Activated CD4-positive, alpha-beta T cell treated with anti-CD3 and anti-CD28 coated beads, Interleukin-2, amount 10 ng/mL, durations not matched to agents 24 days and 14 days (primary cell): ENCODE data around the gene ATP1B4. TPM values are rescaled to one million over a fixed set of nuclear protein-coding genes. Genes with fewer than 3 reads are reported as not detected.

Source experiments
- DNase-seq: peaks from one replicate; pipeline ENCODE4 v3.0.0; 2022
- H3K27ac Mint-ChIP-seq: one replicate; pipeline ENCODE4 v1.8.0; 2022; ENCODE audit warnings: mild to moderate bottlenecking, mixed read lengths
- H3K27me3 Mint-ChIP-seq: one replicate; pipeline ENCODE4 v1.8.0; 2022; ENCODE audit warnings: mixed read lengths
- H3K36me3 Mint-ChIP-seq: one replicate; pipeline ENCODE4 v1.8.0; 2022; ENCODE audit warnings: low read depth, mild to moderate bottlenecking, mixed read lengths
- H3K4me1 Mint-ChIP-seq: one replicate; pipeline ENCODE4 v1.8.0; 2021; ENCODE audit warnings: mixed read lengths
- H3K4me3 Mint-ChIP-seq: one replicate; pipeline ENCODE4 v1.8.0; 2022; ENCODE audit warnings: mild to moderate bottlenecking, moderate library complexity, mixed read lengths
- H3K9me3 Mint-ChIP-seq: one replicate; pipeline ENCODE4 v1.8.0; 2021; ENCODE audit warnings: mixed read lengths
- intact Hi-C: fragments of 100-400 bp; cut with micrococcal nuclease; formaldehyde crosslinking; loops from one replicate; pipeline ENCODE4 v1.15.1; 2023
- total RNA-seq: library from RNA; stranded (reverse); gene quantifications from 2 replicates; pipeline ENCODE4 v1.2.3, GENCODE V29; 2022

Gene ATP1B4
- total RNA-seq, 1 donor from 2014 or later = not detected

- H3K4me1 Mint-ChIP-seq = no peaks in the 10 kb centered on the region
- no peak overlapping the region for H3K4me3 Mint-ChIP-seq
- H3K27ac Mint-ChIP-seq = no peak overlapping the region
- H3K27me3 Mint-ChIP-seq = peaks cover 3% of the 10 kb centered on the region
- H3K9me3 Mint-ChIP-seq = no peaks in the 10 kb centered on the region
- intact Hi-C loops = no loop called here
- H3K36me3 Mint-ChIP-seq = no peaks in the 10 kb centered on the region
- DNase-seq = no peak
Measured at GRCh38 chrX:120402369-120402768, 40.5 kb downstream of the ATP1B4 start.

DNA sequence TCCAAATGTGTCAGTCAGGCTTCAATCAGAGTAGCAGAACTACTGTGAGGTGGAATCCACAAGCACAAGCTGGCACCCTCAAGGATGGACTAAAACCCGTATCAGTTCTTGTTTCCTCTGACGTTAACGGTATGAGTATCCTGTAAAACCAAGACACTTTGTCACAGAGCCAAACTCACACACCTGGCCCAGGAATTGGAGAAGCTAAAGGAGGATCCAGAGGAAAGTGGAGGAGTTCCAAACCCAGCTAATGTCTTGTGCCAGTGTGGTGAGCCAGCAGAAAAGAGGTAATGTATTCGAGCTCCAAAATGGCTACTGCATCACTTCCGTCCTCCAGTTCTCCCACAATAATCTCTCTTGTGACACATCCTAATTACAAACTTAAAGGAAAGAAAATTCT, 44.7 kb downstream of the ATP1B4 start:
- Mint-ChIP-seq H3K9me3 (no peaks in the 10 kb centered on the region), H3K4me1 (no peaks in the 10 kb centered on the region), H3K27me3 (no peaks in the 10 kb centered on the region), H3K27ac (no peak overlapping the region), H3K36me3 (no peaks in the 10 kb centered on the region), H3K4me3 (no peak overlapping the region)
- DNase-seq = no peak
- intact Hi-C loops = no loop called here

DNA sequence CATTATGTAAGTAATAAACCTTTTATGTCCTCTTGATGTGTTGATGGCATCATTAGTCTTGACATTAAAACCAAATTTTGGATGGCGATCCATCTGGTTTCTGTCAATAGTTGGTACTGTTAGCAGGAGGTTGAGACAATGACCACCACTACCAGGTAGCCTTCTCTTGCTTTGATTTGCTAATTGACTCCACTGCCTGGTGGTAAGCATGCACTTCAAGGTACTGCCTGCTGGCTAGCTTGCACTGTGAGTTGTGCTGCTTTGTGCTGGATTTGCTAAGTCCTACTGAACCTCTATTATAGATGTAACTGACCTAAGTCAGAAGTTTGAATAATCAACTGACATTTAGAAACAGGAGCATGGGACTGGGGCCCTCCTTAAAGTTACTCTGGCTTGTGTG, 46.3 kb downstream of the ATP1B4 start:
- no peaks in the 10 kb centered on the region for H3K9me3 Mint-ChIP-seq
- no peaks in the 10 kb centered on the region for H3K4me1 Mint-ChIP-seq
- no peak overlapping the region for H3K27ac Mint-ChIP-seq
- H3K4me3 Mint-ChIP-seq = no peak overlapping the region
- H3K27me3 Mint-ChIP-seq = no peaks in the 10 kb centered on the region
- no peaks in the 10 kb centered on the region for H3K36me3 Mint-ChIP-seq
- no peak for DNase-seq
- intact Hi-C loops = no loop called here

DNA sequence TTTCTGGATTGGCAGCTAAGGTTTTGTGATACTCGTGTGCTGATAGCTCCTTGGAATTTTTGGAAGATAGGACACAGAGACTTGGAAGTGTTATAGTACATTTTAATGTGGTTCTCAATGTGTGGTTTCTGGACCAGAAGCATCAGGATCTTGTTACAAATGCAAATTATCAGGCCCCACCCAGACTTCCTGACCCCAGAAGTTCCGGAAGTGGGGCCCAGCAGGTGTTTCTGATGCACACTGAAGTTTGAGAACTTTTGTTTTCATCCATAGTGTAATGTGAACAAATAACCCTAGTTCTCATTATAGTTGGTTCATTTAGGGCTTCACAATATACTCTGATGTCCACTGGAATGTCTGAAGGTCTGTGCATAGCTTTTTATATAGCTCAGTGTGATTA, 57.6 kb downstream of the ATP1B4 start:
- Mint-ChIP-seq H3K9me3 (no peaks in the 10 kb centered on the region), H3K4me1 (peaks cover 4% of the 10 kb centered on the region), H3K27ac (no peak overlapping the region), H3K36me3 (no peaks in the 10 kb centered on the region), H3K27me3 (no peaks in the 10 kb centered on the region), H3K4me3 (no peak overlapping the region)
- intact Hi-C loops = no loop called here
- peak; percentile 57 for DNase-seq

DNA sequence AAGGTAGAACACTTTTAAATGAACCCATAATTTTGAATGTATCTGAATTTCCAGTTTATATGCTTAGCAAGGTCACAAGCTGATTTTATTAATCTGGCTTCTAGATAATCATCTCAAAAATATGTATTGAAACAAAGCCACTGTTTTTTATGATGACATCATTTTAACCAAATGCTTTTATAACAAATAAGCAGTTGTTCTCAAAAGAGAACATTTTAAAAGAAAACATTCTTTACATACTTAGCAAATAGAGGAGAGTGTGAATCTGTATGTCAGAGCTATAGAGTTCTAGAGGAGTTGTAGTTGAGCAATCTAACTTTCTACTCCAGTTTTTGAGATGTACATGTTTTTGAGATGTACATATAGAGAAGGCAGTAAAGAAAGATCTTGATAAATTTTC, 64.7 kb downstream of the ATP1B4 start:
- H3K27ac Mint-ChIP-seq = no peak overlapping the region
- DNase-seq = no peak
- no peaks in the 10 kb centered on the region for H3K36me3 Mint-ChIP-seq
- no peaks in the 10 kb centered on the region for H3K27me3 Mint-ChIP-seq
- peaks cover 8% of the 10 kb centered on the region for H3K4me1 Mint-ChIP-seq
- no peaks in the 10 kb centered on the region for H3K9me3 Mint-ChIP-seq
- intact Hi-C loops = no loop called here
- H3K4me3 Mint-ChIP-seq = no peak overlapping the region

DNA sequence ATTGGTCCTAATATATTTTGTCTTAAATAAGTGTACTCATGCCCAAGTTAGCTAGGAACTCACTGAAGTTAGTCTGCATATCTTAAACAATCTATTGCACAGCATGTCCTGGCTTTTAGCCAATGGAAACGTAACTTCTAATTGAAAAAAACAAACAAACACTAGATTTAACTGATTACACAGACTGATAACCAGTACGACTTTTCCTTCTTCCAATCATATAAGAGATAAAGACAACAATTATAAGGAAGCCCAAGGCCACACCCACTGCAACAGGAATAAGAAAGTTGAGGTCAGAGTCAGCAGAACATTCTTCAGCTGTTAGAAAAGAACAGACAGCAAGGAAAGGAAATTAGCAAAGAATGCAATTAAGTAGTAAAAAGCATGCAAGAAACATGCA, 66.4 kb downstream of the ATP1B4 start:
- H3K9me3 Mint-ChIP-seq = no peaks in the 10 kb centered on the region
- H3K27ac Mint-ChIP-seq = no peak overlapping the region
- no peaks in the 10 kb centered on the region for H3K27me3 Mint-ChIP-seq
- H3K4me1 Mint-ChIP-seq = peaks cover 8% of the 10 kb centered on the region
- peaks cover 10% of the 10 kb centered on the region for H3K36me3 Mint-ChIP-seq
- H3K4me3 Mint-ChIP-seq = no peak overlapping the region
- intact Hi-C loops = no loop called here
- DNase-seq = no peak

DNA sequence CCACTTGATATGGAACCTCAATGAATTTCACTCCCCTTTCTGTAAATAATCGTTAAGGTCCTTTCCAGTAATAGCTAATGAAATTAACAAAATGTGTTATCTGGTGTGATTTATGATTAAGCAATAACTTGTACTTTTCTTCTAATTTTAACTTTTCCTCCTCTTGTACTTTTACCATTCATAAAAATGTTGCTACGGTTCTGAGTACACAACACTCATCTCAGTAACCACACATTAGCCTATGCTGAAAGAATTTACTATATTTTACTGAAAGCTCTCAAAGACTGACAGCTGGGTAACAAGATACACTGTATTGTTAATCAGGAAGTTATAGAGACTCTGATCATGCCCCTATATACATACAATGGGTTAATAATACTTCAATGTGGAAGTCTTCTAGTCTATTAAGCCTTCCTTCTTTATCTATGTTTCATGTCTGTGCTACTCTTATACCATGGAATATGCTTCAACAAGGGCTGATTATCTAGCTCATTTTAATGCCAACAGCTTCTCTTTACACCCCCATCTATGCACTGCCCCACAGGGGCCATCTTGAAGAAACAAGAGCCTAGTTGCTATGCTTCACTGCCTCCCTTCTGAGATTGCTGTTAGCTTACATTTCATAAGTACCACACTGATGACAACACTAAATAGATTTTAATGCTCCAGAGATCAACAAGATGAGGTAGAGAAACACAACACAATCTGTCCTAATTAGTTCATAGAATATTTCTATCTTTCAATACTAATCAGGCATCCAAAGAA, 68.1 kb downstream of the ATP1B4 start:
- no peak overlapping the region for H3K27ac Mint-ChIP-seq
- H3K27me3 Mint-ChIP-seq = no peaks in the 10 kb centered on the region
- H3K4me1 Mint-ChIP-seq = peaks cover 4% of the 10 kb centered on the region
- no peak for DNase-seq
- no peaks in the 10 kb centered on the region for H3K9me3 Mint-ChIP-seq
- intact Hi-C loops = no loop called here
- peaks cover 11% of the 10 kb centered on the region for H3K36me3 Mint-ChIP-seq
- no peak overlapping the region for H3K4me3 Mint-ChIP-seq

Other genes with a start within 250 kb of the ATP1B4 start
- gene RHOXF1, start 246.2 kb upstream of the ATP1B4 start, total RNA-seq = not detected in 2 replicates
- not detected in 2 replicates for gene RHOXF2, start 203.5 kb upstream of the ATP1B4 start, total RNA-seq
- gene ZBTB33, start 111.3 kb upstream of the ATP1B4 start, total RNA-seq = 14.4 and 14.6 TPM in 2 replicates
- not detected in 2 replicates for gene TMEM255A, start 50.6 kb upstream of the ATP1B4 start, total RNA-seq
- 42.6 and 44.3 TPM in 2 replicates for gene LAMP2, start 107.2 kb downstream of the ATP1B4 start, total RNA-seq
- 30.4 and 30.5 TPM in 2 replicates for gene CUL4B, start 198.9 kb downstream of the ATP1B4 start, total RNA-seq
- gene MCTS1, start 242.0 kb downstream of the ATP1B4 start, total RNA-seq = 78.5 and 79.0 TPM in 2 replicates